Activated gamma-delta T cell treated with Interleukin-2 at 50 U/mL for 16 hours (primary cell): ENCODE data around the gene NDUFB10.
A peak's percentile ranks its signal among the peaks of the same experiment; 100 is the strongest.
"Not testable (repeated sequence)": the region's sequence is repeated elsewhere in the genome, so short reads cannot be mapped to it uniquely, and the experiment has no call there.

Experiments used
- DNase-seq: peaks from one replicate; pipeline ENCODE4 v3.0.0-alpha.2; 2020

Gene NDUFB10

DNA sequence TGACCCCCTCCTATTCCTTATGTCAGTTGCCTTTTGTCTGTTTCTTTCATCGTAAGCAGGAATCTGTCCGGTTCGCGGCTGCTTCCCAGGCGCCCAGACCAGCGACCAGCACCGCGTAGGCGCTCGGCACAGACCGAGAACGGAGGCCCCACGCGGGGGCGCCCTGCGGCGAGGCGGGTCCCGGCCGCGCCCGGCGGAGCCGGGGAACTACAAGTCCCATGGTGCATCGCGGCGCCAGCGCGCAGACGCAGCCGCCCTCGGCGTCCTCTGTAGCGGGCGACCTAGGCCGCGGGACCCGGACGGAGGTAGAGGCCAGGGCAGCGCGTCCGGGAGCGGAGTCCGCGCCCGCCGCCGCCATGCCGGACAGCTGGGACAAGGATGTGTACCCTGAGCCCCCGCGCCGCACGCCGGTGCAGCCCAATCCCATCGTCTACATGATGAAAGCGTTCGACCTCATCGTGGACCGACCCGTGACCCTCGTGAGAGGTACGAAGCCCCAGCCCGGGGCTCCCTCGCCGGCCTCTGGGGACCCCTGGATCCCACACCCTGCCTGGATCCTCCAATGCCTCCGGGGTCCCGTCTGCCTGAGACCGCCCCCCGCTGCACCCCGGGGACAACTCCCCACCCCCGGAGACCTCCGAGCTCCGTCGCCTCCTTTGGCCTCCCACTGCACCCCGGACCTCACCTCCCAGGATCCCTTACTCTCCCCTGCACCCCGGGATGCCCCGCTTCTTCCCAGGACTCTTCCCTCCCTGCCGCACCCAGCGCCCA lies at the start of gene NDUFB10:
TSS of gene NDUFB10 (plus strand) at position 270 of the 771 bp plus-strand sequence. CDS start at position 357, 87 bp downstream.
- peak; percentile 90 for DNase-seq

DNA sequence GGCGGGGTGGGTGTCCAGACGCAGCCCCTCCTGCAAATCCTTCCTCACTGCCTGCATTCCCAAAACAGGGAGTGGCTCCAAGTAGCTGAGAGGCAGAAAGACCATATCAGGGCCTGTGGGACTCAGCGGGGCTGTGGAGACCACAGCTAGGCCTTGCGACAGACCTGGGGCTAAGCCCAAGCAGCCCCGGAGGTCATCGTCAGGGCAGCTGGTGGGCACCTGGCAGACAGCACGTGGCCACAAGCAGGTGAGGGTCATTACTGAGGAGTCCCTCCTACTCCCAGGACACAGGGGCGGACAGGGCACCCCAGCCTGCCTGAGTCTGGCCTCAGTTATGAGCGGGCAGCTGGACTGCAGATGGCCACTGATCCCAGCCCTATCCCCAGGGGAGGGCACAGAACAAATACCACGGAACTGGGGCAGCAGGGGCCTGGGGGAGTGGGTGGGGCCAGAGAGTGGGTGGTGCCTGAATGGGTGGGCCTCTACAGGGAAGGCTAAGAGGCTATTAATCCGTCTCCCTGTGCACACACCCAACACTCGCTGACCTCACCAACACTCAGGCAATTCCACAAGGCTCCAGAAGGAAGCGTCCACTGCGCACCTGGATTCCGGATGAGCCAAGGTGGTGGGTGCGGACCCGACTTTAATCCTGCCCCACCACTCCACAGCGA lies 49.6 kb upstream of the NDUFB10 start:
- no peak for DNase-seq

DNA sequence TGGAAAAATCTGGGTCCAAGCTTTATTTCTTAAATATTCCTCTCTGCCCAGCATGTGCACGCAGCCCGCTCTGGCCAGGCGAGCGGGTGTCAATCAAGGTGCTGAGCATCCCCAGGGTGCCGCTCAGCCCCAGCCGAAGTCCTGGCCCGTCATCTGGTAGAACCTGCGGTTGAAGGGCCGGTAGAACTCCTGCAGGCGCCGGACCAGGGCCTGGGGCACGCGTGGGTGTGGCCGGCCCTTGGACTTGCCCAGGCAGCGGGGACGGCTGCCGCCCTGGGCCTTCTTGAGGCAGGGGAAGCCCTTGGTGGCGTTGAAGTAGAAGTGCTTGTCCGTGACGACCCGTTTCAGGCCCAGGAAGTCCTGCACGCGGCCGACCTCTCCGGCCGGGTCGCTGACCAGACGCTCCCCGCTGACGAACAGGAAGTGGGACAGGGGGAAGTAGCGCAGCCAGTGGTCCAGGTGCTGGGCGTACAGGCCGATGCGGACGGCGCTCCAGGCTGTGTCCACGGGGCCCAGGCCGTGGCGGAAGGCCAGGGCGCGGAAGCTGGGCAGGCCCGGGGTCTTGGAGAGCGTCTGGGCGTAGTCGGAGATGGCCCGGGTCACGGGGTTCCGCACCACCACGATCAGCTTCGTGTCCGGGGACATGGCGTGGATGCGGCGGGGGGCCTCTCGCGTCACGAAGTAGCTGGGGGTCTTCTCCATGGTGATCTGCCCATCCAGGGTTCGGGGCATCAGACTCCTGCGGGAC lies 47.7 kb upstream of the NDUFB10 start:
- no peak for DNase-seq

DNA sequence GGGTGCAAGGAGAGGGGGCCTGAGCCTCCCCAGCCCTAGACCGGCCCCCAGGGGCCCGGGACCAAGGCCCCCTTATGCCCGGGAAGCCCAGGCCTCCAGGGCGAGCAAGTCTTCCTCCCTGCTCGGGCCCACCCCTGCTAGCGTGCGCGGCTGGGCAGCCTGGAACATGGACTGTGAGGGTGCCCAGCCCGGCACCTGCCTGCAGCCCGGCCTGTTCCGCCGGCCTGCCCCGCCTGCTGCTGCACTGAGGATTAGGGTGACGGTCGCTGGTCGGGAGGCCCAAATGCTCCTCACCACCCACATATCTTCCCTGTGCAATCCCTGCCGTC lies 47.2 kb upstream of the NDUFB10 start:
- DNase-seq: no peak

DNA sequence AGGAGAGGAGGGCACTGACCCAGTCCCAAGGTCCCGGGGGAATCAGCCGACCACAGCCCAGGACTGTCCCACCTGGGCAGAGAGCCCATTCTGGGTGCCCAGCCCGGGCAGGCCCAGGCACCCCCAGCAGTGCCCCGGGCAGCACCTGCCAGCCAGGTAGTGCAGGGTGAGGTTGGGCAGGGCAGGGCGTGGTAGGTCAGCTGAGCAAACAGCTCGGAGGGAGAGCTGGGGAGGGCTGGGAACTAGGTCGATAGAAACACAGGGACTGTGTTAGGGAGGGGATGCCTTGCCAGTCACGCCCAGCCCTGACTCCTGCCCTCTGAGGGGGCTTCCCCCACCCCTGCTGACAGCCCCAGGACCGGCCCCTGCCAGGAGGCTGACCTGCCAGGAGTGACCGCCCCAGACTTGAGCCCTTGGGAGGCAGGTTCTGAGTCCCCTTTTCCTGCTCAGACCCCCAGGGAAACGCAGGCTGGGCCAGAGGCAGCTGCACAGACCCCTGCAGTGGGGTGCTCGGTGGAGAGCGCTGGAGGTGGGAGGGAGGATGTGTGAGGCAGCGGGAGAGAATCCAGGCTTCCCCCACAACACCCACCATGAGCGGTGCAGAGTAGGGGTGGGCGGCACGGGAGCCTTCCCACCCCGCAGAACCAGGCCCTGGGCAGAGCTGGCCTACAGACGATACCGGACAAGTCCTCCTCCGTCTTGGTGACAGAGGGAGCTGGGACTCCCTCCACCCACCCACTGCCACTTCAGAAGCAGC lies 45.8 kb upstream of the NDUFB10 start:
- no peak for DNase-seq

DNA sequence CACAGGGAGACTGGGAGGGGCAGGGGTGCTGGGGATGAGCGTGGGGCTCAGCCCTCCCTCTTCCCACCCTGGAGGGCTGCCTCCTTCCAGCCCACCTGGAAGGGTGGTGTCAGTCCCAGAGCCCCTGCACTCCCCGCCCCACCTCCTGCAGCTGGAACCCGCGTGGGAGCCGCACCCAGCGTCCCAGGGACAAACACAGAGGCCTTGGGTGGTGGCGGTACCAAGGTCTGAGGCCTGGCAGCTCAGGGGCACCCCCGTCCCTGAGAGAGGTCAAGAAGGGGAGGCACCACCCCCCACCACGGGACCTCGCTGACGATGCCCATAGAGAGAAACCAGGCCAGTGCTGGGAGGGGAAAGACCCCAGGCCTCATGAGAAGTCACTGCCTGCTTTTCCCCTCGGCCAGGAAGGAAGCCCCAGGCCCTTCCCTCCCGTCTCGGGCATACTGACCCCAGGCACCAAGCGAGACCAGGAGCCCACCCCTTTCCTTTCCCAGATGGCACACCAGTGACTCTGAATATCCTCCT lies 45.2 kb upstream of the NDUFB10 start:
- no peak for DNase-seq

DNA sequence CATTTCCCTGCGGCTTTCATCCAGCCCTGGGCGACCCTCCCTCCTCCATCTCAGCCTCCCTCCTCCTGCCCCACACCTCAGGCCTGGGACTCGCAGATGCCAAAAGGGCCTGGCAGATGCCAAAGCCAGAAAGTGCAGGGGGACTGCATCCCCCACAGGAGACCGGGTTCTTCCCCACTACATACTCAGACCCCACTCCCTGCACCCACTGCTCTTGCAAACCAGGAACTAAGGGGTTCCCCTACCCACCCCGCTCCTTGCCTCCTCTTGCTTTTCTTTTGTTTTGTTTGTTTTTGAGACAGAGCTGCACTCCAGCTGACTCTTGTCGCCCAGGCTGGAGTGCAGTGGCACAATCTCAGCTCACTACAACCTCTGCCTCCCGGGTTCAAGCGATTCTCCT lies 44.4 kb upstream of the NDUFB10 start:
- DNase-seq: no peak

DNA sequence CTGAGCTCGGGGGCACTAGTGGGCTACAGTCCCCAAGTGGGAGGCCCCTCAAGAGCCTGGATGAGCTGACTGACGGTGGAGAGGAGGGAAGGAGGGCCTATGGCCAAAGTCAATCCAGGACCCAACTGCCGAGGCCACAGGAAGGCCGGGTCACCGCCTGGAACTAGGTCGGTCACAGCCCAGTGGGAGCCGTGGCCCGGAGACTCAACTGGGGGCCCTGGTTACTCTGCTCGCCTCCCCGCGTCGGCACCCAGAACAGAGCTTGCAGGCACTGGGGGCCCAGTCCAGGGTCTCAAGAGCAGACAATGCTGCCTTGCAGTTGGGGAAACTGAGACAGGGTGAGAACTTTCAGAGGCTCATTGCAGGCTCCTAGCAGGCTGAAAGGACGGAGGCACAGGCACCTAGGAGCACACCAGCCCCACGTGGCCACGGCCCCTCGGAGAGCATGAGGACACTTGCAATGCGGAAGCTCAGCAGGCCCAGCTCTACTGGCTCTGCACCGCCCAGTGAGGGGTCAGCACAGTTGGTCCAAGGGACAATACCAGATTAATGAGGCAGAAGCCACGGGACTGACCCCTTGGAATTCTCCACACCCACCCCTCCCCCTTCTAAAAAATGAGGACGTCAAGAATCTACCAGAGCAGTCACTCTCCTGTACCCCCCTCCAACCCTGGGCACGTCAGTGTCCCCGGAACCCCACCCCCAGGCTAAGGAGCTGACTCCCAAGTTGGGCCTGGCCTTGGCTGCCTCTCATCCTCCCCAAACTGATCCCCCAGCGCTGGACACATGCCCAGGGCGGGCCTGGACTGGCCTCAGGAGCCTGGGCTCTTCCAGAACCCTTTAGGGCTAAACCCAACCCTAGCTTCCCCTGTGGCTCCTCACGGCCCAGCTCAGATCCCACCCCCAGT lies 43.4 kb upstream of the NDUFB10 start:
- DNase-seq: no peak

DNA sequence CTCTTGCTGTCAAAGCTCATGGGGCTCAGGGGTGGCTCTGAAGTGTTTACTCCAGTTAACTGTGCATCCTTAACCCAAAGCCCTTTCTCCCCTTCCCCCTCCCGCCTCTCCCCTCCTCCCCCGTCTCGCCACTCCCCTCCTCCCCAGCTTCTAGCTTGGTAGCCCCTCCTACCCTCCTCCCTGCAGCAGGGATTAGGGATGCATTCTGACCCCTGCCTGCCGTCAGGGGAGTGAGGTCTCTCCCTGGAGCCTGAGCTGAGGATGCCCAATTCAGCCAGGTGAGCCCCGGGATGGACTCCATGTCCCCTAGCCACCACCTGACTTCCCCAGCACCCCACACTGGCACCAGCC lies 42.7 kb upstream of the NDUFB10 start:
- no peak for DNase-seq

DNA sequence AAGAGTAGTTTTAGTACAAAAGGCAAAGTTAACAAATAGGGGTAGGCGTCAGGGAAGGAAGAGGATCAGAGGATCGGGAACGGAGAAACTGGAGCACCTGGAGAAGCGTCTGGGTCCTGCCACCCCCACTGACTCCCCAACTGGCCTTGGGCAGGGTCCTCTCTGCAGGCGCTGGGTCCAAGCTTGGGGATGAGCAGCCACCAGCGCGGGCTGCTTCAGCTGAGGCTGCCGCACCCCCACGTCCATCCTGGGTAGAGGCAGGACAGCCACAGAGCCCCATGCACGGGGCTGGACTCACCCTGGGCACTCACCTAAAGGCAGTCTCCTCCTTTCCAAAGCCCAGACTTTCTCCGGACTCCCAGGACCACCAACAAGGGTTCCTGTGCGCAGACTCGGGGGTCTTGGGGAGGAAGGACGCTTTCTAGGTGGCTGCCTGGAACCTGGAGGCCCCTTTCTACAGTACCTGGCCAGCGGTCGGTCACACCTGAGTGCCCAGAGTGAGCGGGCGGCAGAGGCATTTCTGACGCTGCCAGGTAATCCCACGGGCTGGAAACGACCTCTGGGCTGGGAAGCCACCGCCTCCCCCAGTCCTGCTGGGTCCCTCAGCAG lies 42.2 kb upstream of the NDUFB10 start:
- no peak for DNase-seq

DNA sequence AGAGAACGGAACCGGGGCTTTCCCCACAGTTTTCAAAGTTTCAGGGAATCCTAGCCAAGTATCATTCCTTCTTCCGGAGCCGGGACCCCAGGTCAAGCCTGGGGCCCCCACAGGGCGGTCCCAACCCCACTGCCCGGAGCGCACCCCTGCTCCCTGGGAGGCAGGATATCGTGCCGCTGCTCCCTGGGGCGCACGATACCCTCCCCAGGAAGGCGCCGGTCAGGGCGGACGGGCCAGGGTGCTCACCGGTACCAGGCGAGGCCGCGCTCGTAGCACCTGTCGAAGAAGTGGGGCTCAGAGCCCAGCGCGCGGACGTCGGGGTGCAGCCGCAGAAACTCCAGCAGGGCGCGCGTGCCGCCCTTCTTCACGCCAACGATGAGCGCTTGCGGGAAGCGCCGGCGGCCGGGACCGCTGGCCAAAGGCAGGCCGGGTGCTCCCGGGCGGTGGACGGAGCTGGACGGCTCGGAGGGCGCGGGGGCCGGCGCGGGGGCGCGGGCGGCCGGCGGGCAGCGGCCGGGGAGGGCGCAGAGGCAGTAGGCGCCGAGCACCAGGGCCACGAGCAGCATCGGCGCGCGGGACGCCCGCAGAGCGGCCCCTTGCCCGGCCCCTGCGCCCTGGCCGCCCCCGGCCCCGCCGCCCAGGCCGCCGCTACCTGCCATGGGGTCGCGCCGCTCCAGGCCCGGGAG lies 41.5 kb upstream of the NDUFB10 start:
- DNase-seq: no peak

DNA sequence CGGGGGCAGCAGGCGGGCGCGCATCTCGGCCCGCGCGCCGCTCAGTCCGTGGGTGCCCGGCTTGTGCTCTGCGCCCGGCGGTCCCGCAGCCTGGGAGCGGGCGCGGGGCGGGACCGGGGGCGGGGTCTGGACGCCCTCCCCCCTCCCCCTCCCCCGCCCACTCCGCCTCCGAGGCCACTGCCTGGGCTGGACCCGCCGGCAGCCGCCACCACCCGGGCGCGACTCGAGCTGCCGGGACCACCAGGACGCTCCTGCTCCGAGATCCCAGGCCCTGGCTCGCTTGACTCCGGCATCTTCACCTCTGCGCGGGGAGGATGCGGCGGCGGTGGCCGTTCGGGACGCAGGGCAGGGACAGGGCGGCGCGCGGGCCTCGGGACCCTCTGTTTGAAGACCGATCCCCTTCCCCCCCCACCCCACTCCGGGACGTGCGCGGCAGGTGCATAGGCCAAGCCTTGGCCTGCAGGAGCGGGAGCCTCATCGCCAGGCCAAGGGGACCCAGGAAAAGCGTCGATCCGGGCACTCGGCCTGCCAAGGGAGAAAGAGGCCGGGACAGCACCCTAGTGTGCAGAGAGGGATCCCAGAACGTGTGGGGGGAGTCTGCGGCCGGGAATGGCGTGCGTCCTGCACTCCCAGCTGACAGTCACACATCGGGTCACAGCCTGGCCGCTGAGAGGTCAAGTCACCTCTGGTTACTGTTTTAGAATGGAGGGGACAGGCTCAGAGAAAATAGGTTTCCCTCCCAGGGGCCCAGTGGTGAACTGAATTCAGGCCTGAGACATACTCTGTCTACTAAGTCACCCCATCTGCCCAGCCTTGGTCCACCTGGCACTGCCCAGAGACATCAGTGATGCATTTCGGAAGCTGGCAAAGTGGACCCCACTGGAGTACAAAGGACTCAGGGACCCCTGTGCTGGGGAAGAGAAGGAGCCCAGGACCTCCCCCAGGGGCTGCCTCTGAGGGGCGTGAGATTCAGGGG lies 40.7 kb upstream of the NDUFB10 start, which contains the start of gene HS3ST6:
TSS of gene HS3ST6 (minus strand) at position 65 of the 976 bp plus-strand sequence. CDS start 92 bp downstream, outside the sequence.
- no peak for DNase-seq

DNA sequence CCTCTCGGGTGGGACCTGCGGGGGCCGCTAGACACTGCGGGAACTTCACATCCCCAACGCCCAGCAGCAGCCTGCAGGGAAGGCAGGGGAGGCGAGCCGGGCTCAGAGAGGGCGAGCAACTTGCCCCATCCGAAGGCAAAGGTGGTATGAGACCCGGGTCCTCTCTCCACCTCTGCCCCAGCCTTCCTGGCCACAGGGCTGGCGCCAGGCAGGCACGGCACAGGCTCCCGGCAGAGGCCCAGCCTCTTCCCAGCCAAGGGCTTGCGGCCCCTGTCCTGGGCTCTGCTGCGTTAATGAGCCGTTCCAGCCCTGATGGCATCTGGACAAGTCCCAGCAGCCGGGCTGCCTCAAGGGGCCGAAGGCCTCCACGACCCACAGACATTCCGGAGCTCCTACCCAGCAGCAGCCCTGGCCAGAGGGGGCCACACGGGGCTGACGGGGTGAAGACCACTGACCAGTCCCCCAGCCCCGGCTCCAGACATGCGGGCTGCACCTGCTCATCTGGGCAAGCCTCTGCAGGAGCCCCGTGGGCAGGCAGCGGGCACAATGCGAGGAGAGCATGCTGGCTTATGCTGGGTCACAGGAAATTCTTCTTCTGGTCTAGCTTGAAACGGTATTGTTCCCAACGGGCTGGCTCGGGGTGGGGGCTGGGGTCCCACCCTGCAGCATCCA lies 39.9 kb upstream of the NDUFB10 start:
- no peak for DNase-seq

DNA sequence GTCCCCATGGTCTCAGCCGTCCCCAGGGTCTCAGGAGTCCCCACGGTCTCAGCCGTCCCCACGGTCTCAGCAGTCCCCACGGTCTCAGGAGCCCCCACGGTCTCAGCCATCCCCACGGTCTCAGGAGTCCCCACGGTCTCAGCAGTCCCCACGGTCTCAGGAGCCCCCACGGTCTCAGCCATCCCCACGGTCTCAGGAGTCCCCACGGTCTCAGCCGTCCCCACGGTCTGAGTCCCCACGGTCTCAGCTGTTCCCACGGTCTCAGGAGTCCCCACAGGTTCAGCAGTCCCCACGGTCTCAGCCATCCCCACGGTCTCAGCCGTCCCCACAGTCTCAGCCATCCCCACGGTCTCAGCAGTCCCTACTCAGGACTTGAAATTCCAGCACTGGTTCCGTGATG lies 39.2 kb upstream of the NDUFB10 start:
- not testable (repeated sequence) for DNase-seq

DNA sequence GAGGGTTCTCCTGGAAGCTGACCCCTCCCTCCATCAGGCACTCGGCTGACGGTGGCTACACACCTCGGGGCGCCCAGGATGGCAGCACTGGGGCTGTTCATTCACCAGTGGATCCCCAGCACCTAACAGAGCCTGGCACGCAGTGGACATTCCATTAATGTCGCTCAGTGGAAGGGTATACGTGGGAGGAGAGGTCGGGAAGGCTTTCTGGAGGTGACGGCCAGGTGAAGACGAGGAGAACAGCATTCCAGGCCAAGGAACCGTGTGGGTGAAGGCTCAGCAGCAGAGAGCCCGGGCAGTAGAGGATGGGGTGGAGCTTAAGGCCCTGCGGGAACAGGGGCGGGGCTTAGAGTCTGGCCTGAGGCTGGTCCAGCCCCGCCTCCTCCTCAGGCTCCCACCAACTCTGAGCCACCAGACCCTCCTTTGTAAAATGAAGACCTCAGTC lies 38.6 kb upstream of the NDUFB10 start:
- DNase-seq: no peak

DNA sequence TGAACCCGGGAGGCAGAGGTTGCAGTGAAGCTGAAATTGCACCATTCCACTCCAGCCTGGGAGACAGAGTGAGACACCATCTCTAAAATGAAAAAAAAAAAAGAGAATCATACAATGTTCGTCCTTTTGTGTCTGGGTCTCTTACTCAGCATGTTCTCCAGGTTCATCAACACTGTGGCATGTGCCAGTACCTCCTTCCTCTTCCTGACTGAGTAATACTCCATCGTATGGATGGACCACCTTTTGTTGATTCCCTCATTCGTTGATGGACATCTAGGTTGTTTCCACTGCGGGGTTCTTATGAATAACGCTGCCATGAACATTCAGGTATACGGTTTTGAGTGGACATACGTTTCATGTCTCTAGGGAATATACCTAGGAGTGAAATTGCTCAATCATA lies 37.0 kb upstream of the NDUFB10 start:
- no peak for DNase-seq

DNA sequence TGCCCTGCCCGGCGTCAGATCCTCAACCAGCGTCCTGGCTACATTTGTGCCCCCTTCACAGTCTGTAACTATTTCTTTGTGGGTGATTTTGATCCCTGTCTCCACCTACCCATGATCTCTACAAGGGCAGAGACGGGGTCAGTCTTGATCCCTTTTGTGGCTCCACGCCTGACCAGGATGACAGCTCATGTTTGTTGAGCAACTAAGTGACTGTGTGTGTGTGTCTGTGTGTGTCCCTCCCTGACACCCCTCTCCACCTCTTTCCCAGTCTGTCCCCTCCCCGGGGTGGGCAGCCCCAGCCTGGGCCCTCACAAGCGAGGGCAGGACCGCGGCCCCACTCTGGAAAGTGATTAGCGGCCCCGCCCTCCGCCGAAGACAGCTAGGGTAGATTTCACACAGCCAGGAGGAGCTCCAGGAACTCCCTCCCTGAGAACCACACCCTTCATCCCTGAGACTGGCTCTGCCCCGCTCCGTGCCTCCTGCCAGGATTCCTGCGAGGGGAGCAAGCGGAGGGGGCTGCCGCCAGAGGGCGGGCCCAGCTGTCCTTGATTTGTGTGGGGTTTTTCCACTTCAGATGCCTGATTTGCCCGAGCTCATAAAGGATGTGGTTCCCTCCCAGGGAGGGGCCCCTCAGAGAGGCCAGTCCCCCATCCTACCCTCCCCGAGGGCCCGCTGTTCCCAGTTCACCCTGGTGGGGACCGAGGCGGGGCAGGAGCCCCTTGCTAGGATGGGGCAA lies 35.9 kb upstream of the NDUFB10 start:
- no peak for DNase-seq

DNA sequence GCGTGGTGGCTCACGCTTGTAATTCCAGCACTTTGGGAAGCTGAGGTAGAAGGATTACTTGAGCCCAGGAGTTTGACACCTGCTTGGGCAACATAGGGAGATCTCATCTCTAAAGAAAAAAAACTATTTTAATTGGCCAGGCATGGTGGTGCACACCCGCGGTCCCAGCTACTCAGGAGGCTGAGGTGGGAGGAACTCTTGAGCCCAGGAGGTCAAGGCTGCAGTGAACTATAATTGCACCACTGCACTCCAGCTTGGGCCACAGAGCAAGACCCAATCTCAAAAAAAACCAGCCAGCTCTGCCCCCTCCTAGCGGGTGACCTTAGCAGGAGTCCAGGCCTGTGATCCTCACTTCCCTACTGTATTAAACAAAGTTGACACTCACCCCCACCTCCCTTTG lies 35.2 kb upstream of the NDUFB10 start:
- no peak for DNase-seq
